AG08395 (cell line): Measurements from ENCODE around the gene IRF2BP1.
"Not testable (repeated sequence)": the region's sequence is repeated elsewhere in the genome, so short reads cannot be mapped to it uniquely, and the experiment has no call there.

Experiments used
- DNase-seq: peaks from one replicate; pipeline ENCODE4 v3.0.0; 2012; ENCODE audit warnings: mixed read lengths, low spot score

IRF2BP1 gene

GRCh38 chr19:45881082-45881908, 4.6 kb downstream of the IRF2BP1 start:
- DNase-seq = no peak

- no peak for DNase-seq
Measured at GRCh38 chr19:45879971-45880370, 6.0 kb downstream of the IRF2BP1 start.

- DNase-seq = no peak
Measured at GRCh38 chr19:45879055-45879454, 6.9 kb downstream of the IRF2BP1 start.

GRCh38 chr19:45878043-45878794, 7.7 kb downstream of the IRF2BP1 start:
- DNase-seq = no peak

GRCh38 chr19:45876411-45877197, 9.3 kb downstream of the IRF2BP1 start:
- peak; percentile 31 for DNase-seq

- DNase-seq = no peak
Measured at GRCh38 chr19:45876161-45876410, 9.9 kb downstream of the IRF2BP1 start.

GRCh38 chr19:45874620-45874966, 11.3 kb downstream of the IRF2BP1 start:
- no peak for DNase-seq

GRCh38 chr19:45873219-45873772, 12.6 kb downstream of the IRF2BP1 start:
- no peak for DNase-seq

- no peak for DNase-seq
Measured at GRCh38 chr19:45872095-45872919, 13.6 kb downstream of the IRF2BP1 start.

- DNase-seq = no peak
Measured at GRCh38 chr19:45870798-45871197, 15.1 kb downstream of the IRF2BP1 start.

GRCh38 chr19:45867241-45867640, 18.7 kb downstream of the IRF2BP1 start:
- DNase-seq = not testable (repeated sequence)

- DNase-seq = no peak
Measured at GRCh38 chr19:45866400-45867176, 19.4 kb downstream of the IRF2BP1 start.

- no peak for DNase-seq
Measured at GRCh38 chr19:45865269-45865948, 20.5 kb downstream of the IRF2BP1 start.

- no peak for DNase-seq
Measured at GRCh38 chr19:45864629-45865082, 21.3 kb downstream of the IRF2BP1 start.

GRCh38 chr19:45863840-45864628, 21.9 kb downstream of the IRF2BP1 start, which contains the start of gene FOXA3:
FOXA3 (plus strand) TSS chr19:45864326; CDS start chr19:45864457, 131 bp downstream.
- peak; percentile 54 for DNase-seq

GRCh38 chr19:45863335-45863839, 22.6 kb downstream of the IRF2BP1 start:
- DNase-seq = no peak

- peak; percentile 100 for DNase-seq
Measured at GRCh38 chr19:45862564-45863334, 23.2 kb downstream of the IRF2BP1 start, which contains the start of gene SYMPK. SYMPK (minus strand) TSS chr19:45863147; CDS start chr19:45854495, 8,652 bp downstream.

- no peak for DNase-seq
Measured at GRCh38 chr19:45862271-45862563, 23.7 kb downstream of the IRF2BP1 start.
